ENCODE data around the gene TNNI3. TPM values are rescaled to one million over a fixed set of nuclear protein-coding genes. Genes with fewer than 3 reads are reported as not detected.

Gene TNNI3
- total and polyA plus RNA-seq, 3 donors from 2014 or later, result 14.2 to 30.3 (median 20.8) TPM

DNA sequence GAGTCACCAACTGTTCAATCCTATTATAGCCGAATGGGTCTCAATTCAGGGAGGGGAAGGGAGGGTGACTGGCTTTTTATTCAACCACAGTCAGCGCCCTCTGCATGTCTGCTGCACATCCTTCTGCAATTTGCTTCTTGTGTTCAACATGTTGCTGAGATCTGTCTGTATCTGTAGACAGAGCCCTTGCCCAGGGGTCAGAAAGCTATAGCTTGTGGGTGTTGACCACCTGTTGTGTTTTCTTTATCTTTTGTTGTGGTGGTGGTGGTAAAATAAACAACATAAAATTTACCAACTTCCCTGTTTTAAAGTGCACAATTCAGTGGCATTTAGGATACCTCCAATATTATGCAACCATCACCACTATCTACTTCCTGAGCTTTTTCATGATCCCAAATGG lies 52.3 kb downstream of the TNNI3 start:
- no peaks in the 10 kb centered on the region for H3K36me3 ChIP-seq (ENCODE audit: low read depth, missing control alignments)
- TF ChIP-seq POLR2A (IDR thresholded peaks at IDR 0.05), result no peak
- TF ChIP-seq, protein P1, sequence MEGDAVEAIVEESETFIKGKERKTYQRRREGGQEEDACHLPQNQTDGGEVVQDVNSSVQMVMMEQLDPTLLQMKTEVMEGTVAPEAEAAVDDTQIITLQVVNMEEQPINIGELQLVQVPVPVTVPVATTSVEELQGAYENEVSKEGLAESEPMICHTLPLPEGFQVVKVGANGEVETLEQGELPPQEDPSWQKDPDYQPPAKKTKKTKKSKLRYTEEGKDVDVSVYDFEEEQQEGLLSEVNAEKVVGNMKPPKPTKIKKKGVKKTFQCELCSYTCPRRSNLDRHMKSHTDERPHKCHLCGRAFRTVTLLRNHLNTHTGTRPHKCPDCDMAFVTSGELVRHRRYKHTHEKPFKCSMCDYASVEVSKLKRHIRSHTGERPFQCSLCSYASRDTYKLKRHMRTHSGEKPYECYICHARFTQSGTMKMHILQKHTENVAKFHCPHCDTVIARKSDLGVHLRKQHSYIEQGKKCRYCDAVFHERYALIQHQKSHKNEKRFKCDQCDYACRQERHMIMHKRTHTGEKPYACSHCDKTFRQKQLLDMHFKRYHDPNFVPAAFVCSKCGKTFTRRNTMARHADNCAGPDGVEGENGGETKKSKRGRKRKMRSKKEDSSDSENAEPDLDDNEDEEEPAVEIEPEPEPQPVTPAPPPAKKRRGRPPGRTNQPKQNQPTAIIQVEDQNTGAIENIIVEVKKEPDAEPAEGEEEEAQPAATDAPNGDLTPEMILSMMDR (IDR thresholded peaks at IDR 0.05), result no peak
- no peaks in the 10 kb centered on the region for H3K9me3 ChIP-seq
- no peak overlapping the region for H3K27ac ChIP-seq
- WGBS, 2 donors, result 79% methylated on average over 2 of the region's 2 CpGs
- H3K4me1 ChIP-seq, result peaks cover under 1% of the 10 kb centered on the region
- H3K27me3 ChIP-seq, result no peaks in the 10 kb centered on the region
- intact Hi-C loops (cut with DNase I; ENCODE audit: low total_unique reads), result no loop called here
- no peak for DNase-seq
- no peak overlapping the region for H3K4me3 ChIP-seq

GRCh38 chr19:55103190-55103589 lies 54.3 kb downstream of the TNNI3 start:
- peaks cover 21% of the 10 kb centered on the region for H3K4me1 ChIP-seq
- H3K4me3 ChIP-seq, result no peak overlapping the region
- 92 to 97% methylated on average over 8 to 9 of the region's 9 CpGs for WGBS, 2 donors
- H3K27ac ChIP-seq, result no peak overlapping the region
- H3K9me3 ChIP-seq, result no peaks in the 10 kb centered on the region
- no peaks in the 10 kb centered on the region for H3K36me3 ChIP-seq (ENCODE audit: low read depth, missing control alignments)
- intact Hi-C loops (cut with DNase I; ENCODE audit: low total_unique reads), result no loop called here
- H3K27me3 ChIP-seq, result no peaks in the 10 kb centered on the region
- DNase-seq, result no peak
- TF ChIP-seq POLR2A (IDR thresholded peaks at IDR 0.05), result no peak
- TF ChIP-seq, protein P1 (IDR thresholded peaks at IDR 0.05), result no peak

Small RNA genes lying within 50 kb of the gene (microRNA-seq; reads per million reads assigned to microRNA genes)
- 0 reads per million in 2 donors for gene MIR7975 (ENCODE audit: borderline number of aligned reads in 2 of 2, borderline replicate concordance in 1 of 2)

Small RNA genes lying within 50 kb of the gene (small RNA-seq; reads per million reads assigned to genes)
- 0 reads per million in 2 donors for gene MIR7975
- 0 reads per million in 2 donors for gene RF01210

Other genes starting within 250 kb of the TNNI3 start
- 10 to 100 TPM in 1 of 2 donors, 1 to 10 TPM in 1; 9.0 to 11.7 TPM for gene NLRP7, start 210.2 kb downstream of the TNNI3 start, total RNA-seq
- 14.5 TPM for gene NLRP7, start 210.2 kb downstream of the TNNI3 start, polyA plus RNA-seq (ENCODE audit: insufficient read depth, low read depth, low replicate concordance)
- 10 to 100 TPM; 41.9 to 46.4 TPM for gene NLRP2, start 191.4 kb downstream of the TNNI3 start, total RNA-seq
- gene NLRP2, start 191.4 kb downstream of the TNNI3 start, polyA plus RNA-seq (ENCODE audit: insufficient read depth, low read depth, low replicate concordance), result 42.6 TPM
- gene GP6, start 119.5 kb downstream of the TNNI3 start, total RNA-seq, result 1 to 10 TPM; 1.1 to 3.2 TPM
- 5.3 TPM for gene GP6, start 119.5 kb downstream of the TNNI3 start, polyA plus RNA-seq (ENCODE audit: insufficient read depth, low read depth, low replicate concordance)
- gene RDH13, start 94.6 kb downstream of the TNNI3 start, total RNA-seq, result 10 to 100 TPM; 22.5 to 24.3 TPM
- 13.9 TPM for gene RDH13, start 94.6 kb downstream of the TNNI3 start, polyA plus RNA-seq (ENCODE audit: insufficient read depth, low read depth, low replicate concordance)
- 1 to 10 TPM; 3.4 to 3.6 TPM for gene EPS8L1, start 81.9 kb downstream of the TNNI3 start, total RNA-seq
- gene EPS8L1, start 81.9 kb downstream of the TNNI3 start, polyA plus RNA-seq (ENCODE audit: insufficient read depth, low read depth, low replicate concordance), result 13.3 TPM
- 100 to 1,000 TPM; 184 to 206 TPM for gene PPP1R12C, start 40.1 kb downstream of the TNNI3 start, total RNA-seq
- 220 TPM for gene PPP1R12C, start 40.1 kb downstream of the TNNI3 start, polyA plus RNA-seq (ENCODE audit: insufficient read depth, low read depth, low replicate concordance)
- 10 to 100 TPM; 13.0 to 14.5 TPM for gene TNNT1, start 8.5 kb downstream of the TNNI3 start, total RNA-seq
- 84.0 TPM for gene TNNT1, start 8.5 kb downstream of the TNNI3 start, polyA plus RNA-seq (ENCODE audit: insufficient read depth, low read depth, low replicate concordance)
- 100 to 1,000 TPM in 1 of 2 donors, 10 to 100 TPM in 1; 69.9 to 102 TPM for gene DNAAF3, start 8.9 kb upstream of the TNNI3 start, total RNA-seq
- gene DNAAF3, start 8.9 kb upstream of the TNNI3 start, polyA plus RNA-seq (ENCODE audit: insufficient read depth, low read depth, low replicate concordance), result 173 TPM
- gene SYT5, start 22.6 kb upstream of the TNNI3 start, total RNA-seq, result 1 to 10 TPM; 1.6 to 5.0 TPM
- gene SYT5, start 22.6 kb upstream of the TNNI3 start, polyA plus RNA-seq (ENCODE audit: insufficient read depth, low read depth, low replicate concordance), result 11.7 TPM
- 10 to 100 TPM in 1 of 2 donors, 1 to 10 TPM in 1; 6.0 to 11.3 TPM for gene PTPRH, start 51.8 kb upstream of the TNNI3 start, total RNA-seq
- 1.6 TPM for gene PTPRH, start 51.8 kb upstream of the TNNI3 start, polyA plus RNA-seq (ENCODE audit: insufficient read depth, low read depth, low replicate concordance)
- 10 to 100 TPM; 13.4 to 13.9 TPM for gene TMEM86B, start 71.0 kb upstream of the TNNI3 start, total RNA-seq
- 12.8 TPM for gene TMEM86B, start 71.0 kb upstream of the TNNI3 start, polyA plus RNA-seq (ENCODE audit: insufficient read depth, low read depth, low replicate concordance)
- gene PPP6R1, start 101.3 kb upstream of the TNNI3 start, total RNA-seq, result 100 to 1,000 TPM; 178 to 179 TPM
- 217 TPM for gene PPP6R1, start 101.3 kb upstream of the TNNI3 start, polyA plus RNA-seq (ENCODE audit: insufficient read depth, low read depth, low replicate concordance)
- gene HSPBP1, start 122.4 kb upstream of the TNNI3 start, total RNA-seq, result 10 to 100 TPM; 43.5 to 48.2 TPM
- 42.7 TPM for gene HSPBP1, start 122.4 kb upstream of the TNNI3 start, polyA plus RNA-seq (ENCODE audit: insufficient read depth, low read depth, low replicate concordance)
- gene BRSK1, start 126.3 kb upstream of the TNNI3 start, total RNA-seq, result 10 to 100 TPM; 14.9 to 20.7 TPM
- 12.8 TPM for gene BRSK1, start 126.3 kb upstream of the TNNI3 start, polyA plus RNA-seq (ENCODE audit: insufficient read depth, low read depth, low replicate concordance)
- gene TMEM150B, start 167.6 kb upstream of the TNNI3 start, total RNA-seq, result 1 to 10 TPM in 1 of 2 donors, not detected in 1; 2.2 TPM
- 0.98 TPM for gene TMEM150B, start 167.6 kb upstream of the TNNI3 start, polyA plus RNA-seq (ENCODE audit: insufficient read depth, low read depth, low replicate concordance)
- 10 to 100 TPM; 48.8 to 62.9 TPM for gene KMT5C, start 182.1 kb upstream of the TNNI3 start, total RNA-seq
- 14.6 TPM for gene KMT5C, start 182.1 kb upstream of the TNNI3 start, polyA plus RNA-seq (ENCODE audit: insufficient read depth, low read depth, low replicate concordance)
- 10 to 100 TPM; 27.9 to 47.5 TPM for gene COX6B2, start 197.0 kb upstream of the TNNI3 start, total RNA-seq
- 171 TPM for gene COX6B2, start 197.0 kb upstream of the TNNI3 start, polyA plus RNA-seq (ENCODE audit: insufficient read depth, low read depth, low replicate concordance)
- 10 to 100 TPM; 11.3 to 28.2 TPM for gene GARIN5B, start 205.5 kb upstream of the TNNI3 start, total RNA-seq
- 49.6 TPM for gene GARIN5B, start 205.5 kb upstream of the TNNI3 start, polyA plus RNA-seq (ENCODE audit: insufficient read depth, low read depth, low replicate concordance)
- gene IL11, start 212.7 kb upstream of the TNNI3 start, total RNA-seq, result 1 to 10 TPM; 2.0 to 2.1 TPM
- 1.2 TPM for gene IL11, start 212.7 kb upstream of the TNNI3 start, polyA plus RNA-seq (ENCODE audit: insufficient read depth, low read depth, low replicate concordance)
- 10 to 100 TPM; 12.9 to 19.2 TPM for gene TMEM190, start 219.1 kb upstream of the TNNI3 start, total RNA-seq
- 35.4 TPM for gene TMEM190, start 219.1 kb upstream of the TNNI3 start, polyA plus RNA-seq (ENCODE audit: insufficient read depth, low read depth, low replicate concordance)
- 1 to 10 TPM; 1.7 to 6.4 TPM for gene TMEM238, start 226.6 kb upstream of the TNNI3 start, total RNA-seq
- gene TMEM238, start 226.6 kb upstream of the TNNI3 start, polyA plus RNA-seq (ENCODE audit: insufficient read depth, low read depth, low replicate concordance), result 0.91 TPM
- gene RPL28, start 228.2 kb upstream of the TNNI3 start, total RNA-seq, result 100 to 1,000 TPM; 284 to 624 TPM
- gene RPL28, start 228.2 kb upstream of the TNNI3 start, polyA plus RNA-seq (ENCODE audit: insufficient read depth, low read depth, low replicate concordance), result 1,024 TPM